HG03045 (cell line): ENCODE data around the gene CYB5R3.
A peak's percentile ranks its signal among the peaks of the same experiment; 100 is the strongest.
"Not testable (repeated sequence)": the region's sequence is repeated elsewhere in the genome, so short reads cannot be mapped to it uniquely, and the experiment has no call there.

Experiments
- ATAC-seq: cut with Tn5 transposase; IDR thresholded peaks from one replicate; pipeline ENCODE4 v1.9.1; 2021; ENCODE audit warnings: mild to moderate bottlenecking, moderate library complexity; ENCODE audit not compliant: unreplicated experiment

Gene CYB5R3

DNA sequence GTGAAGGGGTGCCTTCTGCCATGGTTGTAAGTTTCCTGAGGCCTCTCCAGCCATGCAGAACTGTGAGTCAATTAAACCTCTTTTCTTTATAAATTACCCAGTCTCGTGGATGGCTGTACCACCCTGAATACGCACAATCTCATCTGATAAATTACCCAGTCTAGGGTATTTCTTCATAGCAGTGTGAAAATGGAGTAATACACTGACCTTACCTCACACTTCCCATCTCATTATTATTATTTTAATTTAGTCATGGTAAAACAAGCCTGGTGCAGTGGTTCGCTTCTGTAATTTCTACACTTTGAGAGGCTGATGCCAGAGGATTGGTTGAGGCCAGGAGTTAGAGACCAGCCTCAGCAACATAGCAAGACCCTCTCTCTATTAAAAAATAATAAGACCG, 30.5 kb upstream of the CYB5R3 start:
- no peak for ATAC-seq

DNA sequence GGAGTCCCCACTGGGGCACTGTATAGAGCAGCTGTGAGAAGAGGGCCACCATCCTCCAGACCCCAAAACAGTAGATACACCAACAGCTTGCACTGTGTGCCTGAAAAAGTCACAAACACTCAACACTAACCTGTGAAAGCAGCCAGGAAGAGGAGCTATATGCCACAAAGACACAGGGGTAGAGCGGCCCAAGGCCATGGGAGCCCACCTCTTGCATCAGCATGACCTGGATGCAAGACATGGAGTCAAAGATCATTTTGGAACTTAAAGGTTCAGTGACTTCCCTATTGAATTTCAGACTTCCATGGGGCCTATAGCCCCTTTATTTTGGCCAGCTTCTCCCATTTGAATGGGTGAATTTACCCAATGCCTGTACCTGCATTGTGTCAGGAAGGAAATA, 29.7 kb upstream of the CYB5R3 start:
- ATAC-seq: no peak

DNA sequence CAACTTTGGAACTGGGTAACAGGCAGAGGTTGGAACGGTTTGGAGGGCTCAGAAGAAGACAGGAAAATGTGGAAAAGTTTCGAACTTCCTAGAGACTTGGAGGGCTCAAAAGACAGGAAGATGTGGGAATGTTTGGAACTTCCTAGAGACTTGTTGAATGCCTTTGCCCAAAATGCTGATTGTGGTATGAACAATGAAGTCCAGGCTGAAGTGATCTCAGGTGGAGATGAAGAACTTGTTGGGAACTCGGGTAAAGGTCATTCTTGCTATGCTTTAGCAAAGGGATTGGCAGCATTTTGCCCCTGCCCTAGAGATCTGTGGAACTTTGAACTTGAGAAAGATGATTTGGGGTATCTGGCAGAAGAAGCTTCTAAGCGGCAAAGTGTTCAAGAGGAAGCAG, 28.7 kb upstream of the CYB5R3 start:
- not testable (repeated sequence) for ATAC-seq

DNA sequence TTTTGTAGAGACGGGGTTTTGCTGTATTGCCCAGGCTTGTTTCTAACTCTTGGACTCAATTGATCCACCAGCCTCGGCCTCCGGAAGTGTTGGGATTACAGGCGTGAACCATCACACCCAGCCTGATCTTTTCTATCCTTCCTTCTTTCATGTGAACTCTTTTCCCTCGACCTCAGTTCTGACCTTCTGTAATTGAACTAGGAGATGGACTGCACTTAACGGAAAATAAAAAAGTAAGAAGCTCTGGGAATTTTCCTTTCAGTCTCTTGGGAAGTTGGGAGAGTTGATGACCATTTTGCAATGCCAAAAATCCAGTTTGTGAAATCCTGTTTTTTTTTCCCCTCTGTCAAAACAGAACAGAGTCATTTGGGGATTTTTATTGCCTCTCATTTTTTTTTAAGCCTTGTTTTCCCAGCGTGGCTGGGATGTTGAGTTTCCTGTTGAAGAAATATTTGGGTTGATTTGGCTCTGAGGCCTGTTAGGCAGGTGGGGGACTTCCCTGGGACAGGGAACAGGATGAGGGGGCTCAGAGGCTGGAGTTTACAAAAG, 26.9 kb upstream of the CYB5R3 start:
- no peak for ATAC-seq

DNA sequence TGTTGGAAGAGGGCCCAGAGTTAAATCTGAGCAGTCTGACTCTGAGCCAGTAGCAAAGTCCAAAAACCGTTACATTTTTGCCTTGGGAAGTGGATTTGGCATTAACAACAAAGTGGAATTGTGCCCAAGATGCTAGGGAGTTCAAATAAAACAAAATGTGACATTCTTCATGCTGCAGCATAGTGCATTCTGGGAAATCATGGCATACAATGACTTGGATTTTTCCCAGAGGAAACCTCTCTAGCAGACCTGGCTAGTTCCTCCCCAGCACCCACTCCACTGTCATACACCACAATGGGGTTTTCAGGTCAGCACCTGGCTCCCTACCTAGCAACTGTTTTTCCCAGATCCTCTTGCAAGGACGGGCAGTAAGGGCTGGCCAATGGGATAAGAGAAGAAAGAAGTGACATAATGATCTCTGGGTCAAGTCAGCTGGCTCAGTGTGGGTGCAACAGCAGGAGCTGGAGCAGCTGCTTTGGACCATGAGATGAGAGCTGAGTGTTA, 24.8 kb upstream of the CYB5R3 start:
- no peak for ATAC-seq

DNA sequence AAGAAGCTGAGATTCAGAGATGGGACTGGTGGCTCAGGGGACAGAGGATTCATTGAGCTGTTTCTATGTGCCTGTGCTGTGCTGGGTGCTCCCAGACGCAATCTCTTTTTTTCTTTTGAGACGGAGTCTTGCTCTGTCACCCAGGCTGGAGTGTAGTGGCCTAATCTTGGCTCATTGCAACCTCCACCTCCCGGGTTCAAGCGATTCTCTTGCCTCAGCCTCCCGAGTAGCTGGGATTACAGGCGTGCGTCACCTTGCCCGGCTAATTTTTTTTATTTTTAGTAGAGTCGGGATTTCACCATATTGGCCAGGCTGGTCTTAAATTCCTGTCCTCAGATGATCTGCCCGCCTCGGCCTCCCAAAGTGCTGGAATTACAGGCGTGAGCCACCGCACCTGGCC, 23.9 kb upstream of the CYB5R3 start:
- not testable (repeated sequence) for ATAC-seq

DNA sequence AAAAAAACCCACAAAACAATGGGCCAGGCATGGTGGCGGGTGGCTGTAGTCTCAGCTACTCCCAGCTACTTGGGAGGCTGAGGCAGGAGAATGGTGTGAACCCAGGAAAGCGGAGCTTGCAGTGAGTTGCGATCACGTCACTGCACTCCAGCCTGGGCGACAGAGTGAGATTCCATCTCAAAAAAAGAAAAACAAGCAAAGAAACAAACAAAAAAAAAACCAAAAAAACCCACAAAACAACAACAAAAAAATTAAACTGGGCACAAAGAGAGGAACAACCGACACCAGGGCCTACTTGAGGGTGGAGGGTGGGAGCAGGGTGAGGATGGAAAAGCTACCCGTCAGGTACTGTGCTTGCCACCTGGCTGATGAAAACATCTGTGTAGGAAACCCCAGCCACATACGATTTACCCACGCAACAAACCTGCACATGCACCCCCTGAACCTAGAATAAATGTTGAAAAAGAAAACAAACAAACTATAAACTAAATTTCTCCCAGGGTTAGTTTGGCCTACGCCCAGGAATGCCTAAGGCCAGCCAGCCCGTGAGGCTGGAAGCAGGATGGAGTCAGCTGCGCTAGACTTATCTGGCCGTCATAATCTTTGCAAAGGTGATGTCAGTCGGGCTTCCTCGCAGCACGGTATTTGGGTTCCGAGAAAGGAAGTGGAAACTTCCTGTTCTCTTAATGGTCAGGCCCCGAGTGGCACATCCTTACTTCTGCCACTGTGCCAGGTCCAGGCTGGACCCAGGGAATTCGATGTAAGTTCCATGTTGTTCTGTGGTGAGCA, 21.9 kb upstream of the CYB5R3 start:
- ATAC-seq: no peak

DNA sequence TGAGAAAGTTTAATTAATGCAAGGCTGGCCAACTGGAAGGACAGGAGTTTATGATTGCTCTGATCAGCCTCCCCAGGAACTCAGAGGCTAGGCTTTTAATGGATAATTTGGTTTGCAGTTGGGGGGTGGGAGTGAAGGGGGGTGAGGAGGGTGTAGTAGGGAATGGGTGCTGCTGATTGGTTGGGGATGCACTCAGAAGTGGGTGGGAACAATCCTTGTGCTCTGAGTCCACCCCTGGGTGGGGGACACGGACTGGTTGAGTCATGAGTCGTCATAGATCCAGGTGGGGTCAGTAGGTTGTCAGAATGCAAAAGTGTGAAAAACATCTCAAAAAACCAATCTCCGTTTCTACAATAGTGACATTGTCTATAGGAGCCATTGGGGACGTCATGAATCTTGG, 20.9 kb upstream of the CYB5R3 start:
- ATAC-seq: no peak

DNA sequence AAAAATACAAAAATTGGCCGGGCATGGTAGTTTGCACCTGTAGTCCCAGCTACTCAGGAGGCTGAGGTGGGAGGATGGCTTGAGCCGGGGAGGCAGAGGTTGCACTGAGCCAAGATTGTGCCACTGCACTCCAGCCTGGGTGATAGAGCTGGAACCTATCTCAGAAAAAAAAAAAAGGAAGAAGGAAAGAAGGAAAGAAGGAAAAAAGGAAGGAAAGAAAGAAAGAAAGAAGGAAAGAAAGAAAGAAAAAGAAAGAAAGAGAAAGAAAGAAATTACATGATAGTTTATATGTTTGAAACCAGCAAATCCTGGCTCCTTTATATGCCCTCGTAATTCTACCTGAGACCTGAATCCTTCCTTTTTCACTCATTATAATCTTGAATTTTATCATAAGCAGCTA, 17.2 kb upstream of the CYB5R3 start:
- not testable (repeated sequence) for ATAC-seq

DNA sequence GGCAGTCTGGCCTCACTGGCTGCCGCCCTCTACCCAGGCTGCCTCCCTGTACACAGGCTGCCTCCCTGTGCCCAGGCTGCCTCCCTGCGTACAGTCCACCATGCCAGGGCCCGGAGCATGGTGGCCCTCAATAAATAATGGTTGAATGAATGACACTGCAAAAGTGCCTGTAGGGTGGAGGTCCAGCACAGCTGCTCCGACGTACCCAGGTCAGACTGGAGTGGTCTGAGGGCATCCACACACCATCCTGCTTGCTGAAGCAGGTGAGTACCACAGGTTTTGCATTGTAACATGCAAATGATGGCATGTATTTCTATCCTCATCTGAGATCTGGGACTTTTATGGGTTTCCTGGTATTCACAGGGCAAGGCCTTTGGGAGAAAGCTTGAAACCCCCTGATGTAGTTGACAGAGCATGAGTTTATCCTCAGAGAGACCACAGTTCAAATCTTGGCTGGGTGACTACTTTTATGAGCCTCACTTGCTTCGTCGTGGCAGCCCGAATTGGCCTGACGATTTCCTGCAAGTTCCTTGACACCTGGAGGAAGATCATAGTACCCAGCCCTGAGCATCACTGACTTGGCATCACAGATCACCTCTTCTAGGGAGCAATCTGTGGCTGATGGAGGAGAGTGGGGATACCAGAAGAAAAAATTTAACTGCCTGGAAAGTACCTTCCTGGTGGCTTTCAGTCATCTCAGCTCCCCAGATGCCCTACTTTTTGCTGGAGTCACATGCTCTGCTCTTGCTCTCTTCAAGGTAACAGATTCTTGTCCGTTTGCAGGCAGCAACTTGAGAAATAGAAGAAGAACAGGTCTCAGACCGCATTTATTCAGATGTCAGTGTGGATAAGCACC, 16.0 kb upstream of the CYB5R3 start:
- ATAC-seq: no peak

DNA sequence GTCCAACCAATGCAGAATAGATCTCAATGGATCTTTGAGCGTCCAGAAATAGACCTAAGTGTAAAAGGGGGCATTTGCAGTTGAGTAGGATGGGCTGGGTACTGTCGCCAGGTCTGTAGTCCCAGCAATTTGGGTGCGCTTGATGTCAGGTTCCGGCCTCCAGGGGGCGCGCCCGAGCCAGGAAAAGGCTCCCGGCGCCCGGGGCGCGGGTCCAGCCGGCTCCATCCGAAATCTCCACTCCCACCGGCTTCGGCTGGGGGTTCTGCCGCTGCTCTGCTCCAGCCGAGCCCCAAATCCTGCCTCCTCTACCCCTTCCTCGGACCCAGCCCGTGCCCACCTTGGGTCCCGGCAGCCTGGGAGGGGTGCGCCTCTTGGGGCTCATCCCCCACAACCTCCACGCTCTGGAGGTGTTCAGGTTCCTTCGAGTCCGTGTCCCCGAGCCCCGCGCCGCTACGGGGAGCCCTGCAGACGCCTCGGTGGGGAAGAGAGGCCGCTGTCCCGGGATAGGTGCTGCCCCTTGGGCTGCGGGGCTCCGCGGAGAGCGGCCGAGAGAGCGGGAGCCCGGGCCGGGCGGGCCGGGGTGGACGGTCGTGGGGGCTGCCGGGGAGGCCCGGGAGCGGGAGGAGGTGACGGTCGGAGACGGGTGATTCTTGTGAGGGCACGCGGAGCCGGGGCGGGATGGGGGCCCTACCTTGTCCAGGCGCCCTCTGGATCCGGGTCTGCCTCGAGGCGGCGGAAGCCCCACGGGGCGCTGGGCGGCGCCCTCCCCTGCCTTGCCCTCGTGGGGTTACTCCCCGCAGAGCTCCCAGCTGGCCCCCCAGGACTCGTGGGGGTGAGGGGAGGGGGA, 13.0 kb upstream of the CYB5R3 start:
- ATAC-seq: no peak

DNA sequence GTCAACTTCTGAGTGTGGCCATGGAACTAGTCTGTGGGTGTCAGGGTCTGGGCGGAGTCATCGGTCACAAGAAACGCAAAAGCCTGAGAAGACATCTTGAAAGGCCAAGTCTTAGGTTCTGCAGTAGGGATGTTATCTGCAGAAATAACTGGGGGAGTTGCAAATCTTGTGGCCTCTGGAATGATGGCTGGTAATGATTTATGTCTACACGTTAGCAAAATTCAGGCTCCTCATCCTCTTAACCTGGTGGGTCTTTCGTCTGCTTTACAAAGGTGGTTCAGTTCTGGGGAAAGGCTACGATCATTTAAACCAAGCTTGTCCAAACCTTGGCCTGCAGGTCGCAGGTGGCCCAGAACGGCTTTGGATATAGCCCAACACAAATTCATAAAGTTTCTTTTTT, 7.4 kb upstream of the CYB5R3 start:
- ATAC-seq: no peak

DNA sequence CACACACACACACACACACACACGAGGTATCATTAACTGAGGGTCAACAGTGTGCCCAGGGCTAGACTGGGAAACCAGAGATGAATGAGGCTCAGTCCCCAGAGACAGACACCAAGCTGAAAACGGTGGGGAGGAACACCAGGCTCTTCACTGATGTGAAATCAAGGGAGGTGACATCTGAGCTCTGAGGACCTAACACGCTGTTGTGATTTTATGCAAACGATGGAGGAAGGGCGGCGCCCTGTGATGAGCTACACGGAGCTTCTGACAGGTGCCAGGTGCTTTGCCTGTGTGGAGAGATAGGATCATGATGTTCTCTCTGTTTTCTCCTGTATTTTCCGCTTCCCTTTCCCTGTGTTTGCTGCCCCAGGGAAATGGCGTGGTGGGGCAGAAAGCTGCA, 6.5 kb upstream of the CYB5R3 start:
- no peak for ATAC-seq

DNA sequence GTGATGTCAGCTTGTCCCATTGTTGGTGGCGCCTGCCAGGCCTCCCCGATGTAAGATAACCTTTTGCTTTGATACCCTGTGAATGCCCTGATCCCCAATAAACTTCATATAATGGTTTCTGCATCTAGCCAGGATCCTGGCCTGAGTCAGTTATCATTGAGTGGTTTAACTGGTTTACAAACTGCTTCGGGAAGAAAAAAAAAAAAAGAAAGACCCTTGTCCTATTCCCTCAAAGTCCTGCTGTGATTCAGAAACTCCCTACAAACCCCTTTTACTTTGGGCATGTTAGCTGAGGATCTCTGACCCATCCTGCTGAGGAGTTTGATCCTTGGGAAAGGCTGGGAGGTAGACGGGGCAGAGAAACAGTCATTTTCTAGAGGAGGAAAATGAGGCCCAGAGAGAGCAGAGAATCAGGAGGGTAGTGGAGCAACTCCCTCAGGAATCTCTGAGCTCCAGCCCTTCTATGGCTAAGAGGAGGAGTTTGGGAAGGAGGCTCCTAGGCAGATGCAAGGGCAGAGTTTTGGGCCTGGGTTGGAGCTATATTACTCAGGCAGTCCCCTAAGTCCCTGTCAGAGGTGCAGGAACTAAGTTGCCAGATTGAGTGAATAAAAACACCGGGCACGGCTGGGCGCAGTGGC, 5.4 kb upstream of the CYB5R3 start:
- no peak for ATAC-seq

DNA sequence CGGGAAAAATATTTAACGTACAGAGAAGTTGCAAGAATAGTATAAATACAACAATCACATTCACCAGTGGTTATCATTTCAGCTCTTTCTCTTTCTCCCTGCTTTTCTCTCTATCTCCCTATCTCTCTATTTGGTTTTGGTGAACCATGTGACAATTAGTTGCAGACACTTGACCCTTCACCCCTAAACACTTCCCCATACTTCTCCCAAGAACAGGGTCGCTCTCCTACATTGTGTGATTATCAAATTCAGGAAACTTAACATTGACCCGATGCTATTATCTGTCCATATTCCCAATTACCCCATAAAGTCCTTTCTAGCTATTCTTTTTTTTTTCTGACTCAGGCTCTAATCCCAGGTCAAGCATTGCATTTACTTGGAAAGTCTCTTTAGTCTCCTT, 4.8 kb upstream of the CYB5R3 start:
- ATAC-seq: no peak

DNA sequence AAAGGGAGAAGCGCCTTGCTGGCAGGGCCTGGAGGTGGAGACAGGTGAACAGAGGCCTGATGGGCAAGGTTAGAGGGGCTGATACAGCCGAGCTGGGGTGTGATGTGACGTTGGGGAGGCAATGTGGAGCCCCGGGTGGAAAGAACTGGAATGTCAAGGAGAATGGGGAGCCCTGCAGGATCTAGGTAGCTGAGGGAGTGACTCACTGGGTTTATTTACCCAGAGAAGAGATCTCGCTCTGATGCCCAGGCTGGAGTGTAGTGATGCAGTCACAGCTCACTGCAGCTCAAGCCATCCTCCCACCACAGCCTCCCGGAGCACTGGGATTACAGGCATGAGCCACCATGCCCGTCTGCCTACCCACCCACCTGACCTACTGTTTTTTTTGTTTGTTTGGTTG, 1.9 kb upstream of the CYB5R3 start:
- ATAC-seq: no peak

DNA sequence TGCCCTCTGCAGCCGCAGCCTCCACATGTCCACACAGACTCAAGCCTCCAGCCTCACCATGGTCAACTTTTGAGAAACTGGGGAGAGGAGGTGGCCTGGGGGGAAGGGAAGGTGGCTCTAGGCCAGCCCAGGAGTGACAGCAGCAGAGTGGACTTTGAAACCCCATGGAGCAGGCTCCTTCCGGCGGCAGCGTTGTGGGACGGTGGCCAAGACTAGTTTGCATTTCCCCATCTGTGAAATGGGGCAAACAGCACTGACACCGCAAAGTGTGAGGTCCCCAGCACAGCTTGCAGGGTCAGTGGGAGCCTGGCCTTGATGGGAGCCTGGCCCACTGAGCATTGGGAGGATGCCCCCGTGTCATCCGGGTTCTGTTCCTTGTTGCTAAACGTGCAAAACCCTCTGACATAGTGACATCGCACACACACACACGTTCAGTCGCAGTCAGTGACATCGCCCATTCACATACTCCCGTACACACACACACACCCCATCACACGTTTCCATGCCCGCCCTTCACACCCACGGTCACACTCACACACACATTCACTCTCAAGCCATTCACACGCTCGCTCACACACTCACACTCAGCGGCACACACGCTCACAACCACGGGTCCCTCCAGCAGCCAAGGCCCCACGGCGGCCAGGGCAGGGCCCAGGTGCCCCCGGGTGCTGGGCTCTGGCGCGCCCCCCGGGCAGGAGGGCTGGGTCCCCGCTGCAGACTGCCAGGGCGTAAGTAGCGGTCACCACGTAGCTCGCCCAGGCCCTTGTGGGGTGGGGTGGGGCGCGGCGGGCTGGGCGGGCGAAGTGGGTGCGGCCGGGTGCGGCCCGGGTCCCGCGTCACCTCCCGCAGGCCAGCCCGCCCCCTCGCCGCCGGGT, 585 bp downstream of the CYB5R3 start:
- peak; percentile 37 for ATAC-seq

DNA sequence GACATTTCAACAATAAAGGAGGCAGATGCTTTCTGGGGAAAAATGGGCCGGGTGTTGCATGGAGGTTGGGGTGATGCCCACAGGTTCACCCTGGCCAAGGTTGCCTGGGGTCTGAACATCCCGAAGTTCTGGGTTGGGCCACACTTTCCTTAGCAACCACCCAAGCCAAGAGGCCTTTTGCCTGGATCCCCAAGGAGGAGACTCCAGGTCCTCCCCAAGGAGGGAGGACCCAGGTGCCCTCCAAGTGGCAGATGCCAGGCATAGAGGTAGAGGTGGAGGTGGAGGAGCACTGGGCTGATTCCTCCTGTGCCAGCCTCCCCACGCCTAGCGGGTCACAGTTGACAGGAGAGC, 1.2 kb downstream of the CYB5R3 start:
- ATAC-seq: no peak
